ENCODE data around the gene TPT1.

- TF ChIP-seq CTCF (IDR thresholded peaks at IDR 0.05), result no peak
- TF ChIP-seq POLR2A (IDR thresholded peaks at IDR 0.05), result no peak
These were observed 25.3 kb downstream of the TPT1 start for GRCh38 chr13:45315520-45316167.

Measured in testis (tissue), 2 donors.